GM04503 (cell line): Measurements from ENCODE around the gene UBE2J1.

Experiments used
- DNase-seq: peaks from one replicate; pipeline ENCODE4 v3.0.0-alpha.2; 2012; ENCODE audit warnings: low read depth

Gene UBE2J1

GRCh38 chr6:89290401-89291155 is 61.9 kb downstream of the UBE2J1 start:
- no peak for DNase-seq

- DNase-seq, result no peak
Observed at GRCh38 chr6:89289710-89290109, 62.8 kb downstream of the UBE2J1 start.

- no peak for DNase-seq
Observed at GRCh38 chr6:89287351-89288028, 65.0 kb downstream of the UBE2J1 start.

- DNase-seq, result no peak
Observed at GRCh38 chr6:89286516-89286915, 66.0 kb downstream of the UBE2J1 start.

GRCh38 chr6:89284963-89285735 is 67.4 kb downstream of the UBE2J1 start:
- no peak for DNase-seq

- DNase-seq, result no peak
Observed at GRCh38 chr6:89284081-89284480, 68.4 kb downstream of the UBE2J1 start.

- no peak for DNase-seq
Observed at GRCh38 chr6:89282749-89283148, 69.8 kb downstream of the UBE2J1 start.

- no peak for DNase-seq
Observed at GRCh38 chr6:89281779-89282246, 70.7 kb downstream of the UBE2J1 start.

- no peak for DNase-seq
Observed at GRCh38 chr6:89278956-89279355, 73.6 kb downstream of the UBE2J1 start.
